Ishikawa (cell line): ENCODE results near the gene CAMK2D.

Experiments
- CREB1 ChIP-seq: IDR thresholded peaks from 2 replicates; pipeline ENCODE4 v1.6.1; 2012; ENCODE audit warnings: low read depth
- EGR1 ChIP-seq: IDR thresholded peaks from 2 replicates; pipeline ENCODE4 v1.6.1; 2012
- EP300 ChIP-seq: IDR thresholded peaks from 2 replicates; pipeline ENCODE4 v1.6.1; 2012; ENCODE audit warnings: borderline replicate concordance
- TCF12 ChIP-seq: IDR thresholded peaks from 2 replicates; pipeline ENCODE4 v1.6.1; 2012; ENCODE audit warnings: low read depth

DNA sequence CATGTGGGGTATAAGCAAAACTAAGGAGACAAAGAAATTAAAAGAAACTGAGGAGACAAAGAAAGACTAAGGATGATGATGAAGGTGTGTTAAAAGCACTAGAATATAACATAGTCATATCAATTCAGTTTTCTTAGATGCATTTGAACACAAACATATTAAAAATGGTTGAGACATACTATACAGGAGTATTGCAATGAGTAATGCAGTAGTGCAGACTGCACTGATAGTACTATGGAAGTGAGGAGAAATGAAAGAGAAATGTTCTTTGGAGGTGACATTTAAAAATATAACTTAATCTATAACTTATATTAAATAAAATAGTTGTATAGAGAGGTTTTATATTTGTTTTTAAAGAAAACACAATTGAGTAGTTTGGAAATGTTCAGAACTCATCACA is 279.2 kb downstream of the CAMK2D start:
- no peak for TF ChIP-seq EP300
- TF ChIP-seq TCF12, result no peak
- no peak for TF ChIP-seq CREB1
- no peak for TF ChIP-seq EGR1
